Subcutaneous abdominal adipose tissue (tissue), 5 donors: Measurements from ENCODE around the gene PDGFA.

Source experiments
- H3K27ac ChIP-seq: one replicate; pipeline ENCODE4 v1.7.0; 2013; ENCODE audit warnings: low read depth, mild to moderate bottlenecking, inconsistent platforms, low read length, moderate library complexity
- H3K27me3 ChIP-seq, 5 donors: one replicate each; pipeline ENCODE4 v1.7.0; 2013; ENCODE audit warnings: low read length in 5 of 5, inconsistent platforms in 1 of 5; ENCODE audit not compliant: control insufficient read depth in 5 of 5, insufficient read depth in 4 of 5
- H3K36me3 ChIP-seq, 5 donors: one replicate each; pipeline ENCODE4 v1.7.0; 2013; ENCODE audit warnings: low read length in 5 of 5; ENCODE audit not compliant: control insufficient read depth in 5 of 5, insufficient read depth in 5 of 5
- H3K4me1 ChIP-seq, 5 donors: one replicate each; pipeline ENCODE4 v1.7.0; 2013; ENCODE audit warnings: low read length in 5 of 5, mild to moderate bottlenecking in 3 of 5, moderate library complexity in 1 of 5; ENCODE audit not compliant: control insufficient read depth in 5 of 5, insufficient read depth in 5 of 5
- H3K4me3 ChIP-seq, 5 donors: one replicate each; pipeline ENCODE4 v1.7.0; 2013; ENCODE audit warnings: low read length in 5 of 5, low read depth in 1 of 5
- H3K9ac ChIP-seq, 5 donors: one replicate each; pipeline ENCODE4 v1.7.0; 2013; ENCODE audit warnings: low read length in 5 of 5, mild to moderate bottlenecking in 4 of 5, moderate library complexity in 3 of 5
- H3K9me3 ChIP-seq, 5 donors: one replicate each; pipeline ENCODE4 v1.7.0; 2013; ENCODE audit warnings: low read length in 5 of 5; ENCODE audit not compliant: control insufficient read depth in 5 of 5
- donor health status: healthy.
- donor health status: healthy.
- donor health status: healthy.
- donor health status: healthy.
- donor health status: healthy.

The PDGFA gene

DNA sequence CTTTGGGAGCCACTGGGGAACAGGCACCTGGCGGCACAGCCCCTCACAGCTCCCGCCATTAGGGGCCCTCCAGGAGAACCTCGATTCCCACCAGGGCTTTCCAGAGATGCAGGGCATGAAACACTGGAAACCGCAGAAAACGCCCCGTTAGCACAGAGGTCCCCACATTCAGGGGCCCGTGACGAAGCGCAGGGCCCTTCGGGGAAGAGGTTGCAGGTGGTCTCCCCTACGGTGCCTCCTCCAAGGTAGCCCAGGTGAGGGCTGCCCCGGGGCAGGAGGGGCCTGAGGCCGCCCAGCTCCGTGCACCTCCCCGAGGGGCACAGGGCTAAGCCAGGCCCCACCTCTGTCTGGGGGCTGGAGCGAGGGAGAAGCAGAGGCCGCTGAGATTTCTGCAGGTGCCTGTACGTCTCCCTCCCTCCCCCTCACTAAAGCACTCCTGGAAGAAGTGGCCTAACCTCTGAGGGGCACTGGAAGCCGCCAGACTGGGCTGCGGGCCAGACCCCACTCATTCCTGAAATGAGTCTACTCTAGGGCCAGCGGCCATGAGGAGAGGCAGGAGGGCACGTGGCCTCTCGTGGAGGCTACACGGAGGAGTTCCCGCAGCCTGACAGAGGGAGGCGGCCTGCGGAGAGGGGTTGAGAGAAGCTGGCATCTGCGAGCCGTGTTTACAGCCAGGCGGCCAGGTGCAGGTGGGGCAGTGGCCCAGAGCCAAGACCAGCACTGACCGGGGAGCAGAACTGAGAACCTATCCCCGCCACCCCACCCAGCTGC, 6.9 kb downstream of the PDGFA start:
- H3K4me3 ChIP-seq: no peak overlapping the region
- H3K9ac ChIP-seq: no peak overlapping the region
- H3K27ac ChIP-seq: no peak overlapping the region
- H3K27me3 ChIP-seq: peaks cover 0 to 8% (median 0%) of the 10 kb centered on the region in 5 donors
- peaks cover 0 to 14% (median 0%) of the 10 kb centered on the region in 5 donors for H3K36me3 ChIP-seq
- H3K9me3 ChIP-seq: no peaks in the 10 kb centered on the region
- H3K4me1 ChIP-seq: peaks cover 0 to 19% (median 6%) of the 10 kb centered on the region in 5 donors

GRCh38 chr7:512146-512510, 7.5 kb downstream of the PDGFA start:
- H3K9me3 ChIP-seq: no peaks in the 10 kb centered on the region
- H3K27ac ChIP-seq: no peak overlapping the region
- H3K9ac ChIP-seq: no peak overlapping the region
- H3K4me1 ChIP-seq: peaks cover 0 to 17% (median 4%) of the 10 kb centered on the region in 5 donors
- peaks cover 0 to 8% (median 0%) of the 10 kb centered on the region in 5 donors for H3K27me3 ChIP-seq
- peaks cover 0 to 14% (median 0%) of the 10 kb centered on the region in 5 donors for H3K36me3 ChIP-seq
- H3K4me3 ChIP-seq: no peak overlapping the region

DNA sequence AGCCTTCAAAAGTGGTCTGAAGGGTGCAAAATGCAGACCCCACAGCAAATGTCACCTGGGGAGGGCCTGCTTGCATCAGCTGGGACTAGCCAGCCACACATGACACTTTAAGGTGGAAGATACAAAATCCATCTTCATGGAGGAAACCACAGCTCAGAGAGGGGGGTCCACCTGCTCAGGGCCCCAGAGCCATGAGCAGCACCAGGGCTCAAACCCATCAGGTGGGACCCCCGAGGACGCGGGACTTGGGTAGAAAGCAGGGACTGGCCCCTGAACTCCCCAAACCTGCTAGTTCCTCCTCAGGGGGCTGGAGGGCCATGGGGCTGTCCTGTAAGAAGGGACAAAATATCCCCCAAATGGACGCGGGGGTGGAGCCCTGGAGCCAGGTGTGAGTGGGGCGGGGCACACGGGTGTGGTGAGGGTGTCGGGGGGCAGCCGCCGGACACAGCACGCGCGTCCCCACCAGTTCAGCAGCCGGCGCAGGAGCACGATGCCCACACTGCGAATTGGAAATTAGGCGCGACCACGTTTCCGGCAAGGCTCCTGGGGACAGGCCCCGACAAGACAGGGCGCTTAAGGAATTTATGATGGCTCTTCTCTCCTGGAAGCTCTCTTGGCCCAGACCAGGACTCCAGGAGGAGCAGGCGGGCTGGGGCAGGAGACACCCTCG, 8.0 kb downstream of the PDGFA start:
- H3K4me3 ChIP-seq: no peak overlapping the region

GRCh38 chr7:510782-511281, 8.8 kb downstream of the PDGFA start:
- Histone ChIP-seq H3K9ac (no peak overlapping the region), H3K36me3 (peaks cover 0 to 18% (median 0%) of the 10 kb centered on the region in 5 donors), H3K4me1 (peaks cover 0 to 7% (median 2%) of the 10 kb centered on the region in 5 donors)

More for the DNA sequence above, 8.0 kb downstream of the PDGFA start:
- H3K9me3 ChIP-seq: no peaks in the 10 kb centered on the region
- no peak overlapping the region for H3K27ac ChIP-seq
- peaks cover 0 to 14% (median 0%) of the 10 kb centered on the region in 5 donors for H3K36me3 ChIP-seq
- H3K4me1 ChIP-seq: peaks cover 0 to 12% (median 4%) of the 10 kb centered on the region in 5 donors
- H3K9ac ChIP-seq: no peak overlapping the region
- peaks cover 0 to 8% (median 0%) of the 10 kb centered on the region in 5 donors for H3K27me3 ChIP-seq

GRCh38 chr7:510131-510481, 9.5 kb downstream of the PDGFA start:
- no peak overlapping the region for H3K9ac ChIP-seq
- no peak overlapping the region for H3K4me3 ChIP-seq
- H3K4me1 ChIP-seq: peaks cover 0 to 2% (median 0%) of the 10 kb centered on the region in 5 donors
- no peaks in the 10 kb centered on the region for H3K9me3 ChIP-seq
- H3K27me3 ChIP-seq: peaks cover 0 to 4% (median 0%) of the 10 kb centered on the region in 5 donors
- H3K36me3 ChIP-seq: peaks cover 0 to 18% (median 0%) of the 10 kb centered on the region in 5 donors
- no peak overlapping the region for H3K27ac ChIP-seq

More at GRCh38 chr7:510782-511281, 8.8 kb downstream of the PDGFA start:
- Histone ChIP-seq H3K27ac (no peak overlapping the region), H3K27me3 (peaks cover 0 to 8% (median 0%) of the 10 kb centered on the region in 5 donors), H3K4me3 (no peak overlapping the region), H3K9me3 (no peaks in the 10 kb centered on the region)

DNA sequence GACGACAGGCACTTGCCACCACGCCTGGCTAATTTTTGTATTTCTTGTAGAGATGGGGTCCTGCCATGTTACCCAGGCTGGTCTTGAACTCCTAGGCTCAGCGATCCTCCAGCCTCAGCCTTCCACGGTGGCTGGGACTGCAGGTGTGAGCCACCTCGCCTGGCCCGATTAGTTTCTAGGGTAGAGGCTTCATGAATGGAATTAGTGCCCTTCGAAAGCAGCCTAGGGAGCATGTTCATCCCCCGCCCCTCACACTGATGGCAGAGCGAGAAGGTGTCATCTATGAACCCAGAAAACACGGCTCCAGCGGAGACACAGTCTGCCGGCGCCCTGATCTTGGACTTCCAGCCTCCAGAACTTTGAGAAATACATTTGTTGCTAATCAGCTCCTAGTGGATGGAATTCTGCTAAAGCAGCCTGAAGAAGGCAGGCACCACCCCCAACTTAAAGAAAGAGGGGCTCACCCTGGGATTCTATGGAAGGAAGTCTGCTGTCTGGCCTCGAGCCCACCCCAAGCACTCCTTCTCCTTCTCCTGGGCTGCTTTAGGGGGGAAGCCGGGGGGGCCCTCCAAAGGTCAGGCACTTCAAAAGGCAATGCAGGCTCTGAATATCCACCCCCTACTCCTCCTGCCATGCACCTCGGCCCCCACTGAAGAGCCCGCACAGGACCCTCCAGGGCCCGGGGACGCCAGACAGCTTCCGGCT, 10.1 kb downstream of the PDGFA start:
- Histone ChIP-seq H3K27ac (no peak overlapping the region), H3K36me3 (peaks cover 0 to 18% (median 0%) of the 10 kb centered on the region in 5 donors), H3K9ac (no peak overlapping the region), H3K27me3 (no peaks in the 10 kb centered on the region), H3K4me3 (no peak overlapping the region), H3K4me1 (peaks cover 0 to 2% (median 0%) of the 10 kb centered on the region in 5 donors), H3K9me3 (no peaks in the 10 kb centered on the region)

GRCh38 chr7:508461-509170, 11.0 kb downstream of the PDGFA start:
- Histone ChIP-seq H3K4me3 (no peak overlapping the region), H3K9ac (no peak overlapping the region), H3K27me3 (no peaks in the 10 kb centered on the region), H3K4me1 (peaks cover 0 to 8% (median 4%) of the 10 kb centered on the region in 5 donors), H3K27ac (no peak overlapping the region), H3K9me3 (no peaks in the 10 kb centered on the region), H3K36me3 (peaks cover 0 to 18% (median 0%) of the 10 kb centered on the region in 5 donors)

DNA sequence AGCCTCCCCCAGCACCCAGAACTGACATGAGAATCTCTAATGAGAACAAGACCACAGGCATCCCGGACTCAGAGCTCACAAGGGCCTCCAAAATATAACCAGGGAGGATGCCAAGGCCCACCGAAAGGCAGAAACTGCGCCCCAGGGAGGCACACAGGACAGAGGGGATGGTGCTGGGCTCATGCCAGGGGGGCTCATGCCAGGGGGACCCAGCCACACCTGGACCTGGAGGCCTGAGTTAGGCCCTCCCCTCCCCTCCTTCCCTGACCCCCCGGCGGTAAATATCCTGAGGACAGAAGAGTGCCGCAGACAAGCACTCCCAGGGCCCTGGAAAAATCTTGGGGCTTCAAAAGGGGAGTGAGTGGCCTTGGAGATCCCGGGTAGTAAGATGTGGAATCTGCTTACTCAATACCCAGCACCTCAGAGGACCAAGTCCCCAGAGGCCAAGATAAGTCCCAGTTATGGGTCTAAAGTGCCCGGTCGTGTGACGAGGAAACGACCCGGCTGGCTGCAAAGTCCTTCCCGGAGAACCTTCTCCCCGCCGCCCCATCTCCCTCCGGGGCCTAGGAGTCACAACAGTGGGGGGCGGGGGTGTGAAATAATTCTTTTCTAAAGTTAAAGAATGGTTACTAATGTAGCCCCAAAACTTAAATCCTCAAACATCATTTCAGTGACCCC, 11.9 kb downstream of the PDGFA start:
- H3K4me3 ChIP-seq: no peak overlapping the region
- H3K36me3 ChIP-seq: peaks cover 0 to 18% (median 0%) of the 10 kb centered on the region in 5 donors
- H3K4me1 ChIP-seq: peaks cover 0 to 13% (median 8%) of the 10 kb centered on the region in 5 donors
- H3K9me3 ChIP-seq: no peaks in the 10 kb centered on the region
- no peak overlapping the region for H3K9ac ChIP-seq
- no peaks in the 10 kb centered on the region for H3K27me3 ChIP-seq
- no peak overlapping the region for H3K27ac ChIP-seq
